ENCODE measurements around the gene RSPH1. TPM values are rescaled to one million over a fixed set of nuclear protein-coding genes. Genes with fewer than 3 reads are reported as not detected.

RSPH1 gene
- polyA plus RNA-seq, 3 donors: 0.13 to 1.6 (median 0.34) TPM

DNA sequence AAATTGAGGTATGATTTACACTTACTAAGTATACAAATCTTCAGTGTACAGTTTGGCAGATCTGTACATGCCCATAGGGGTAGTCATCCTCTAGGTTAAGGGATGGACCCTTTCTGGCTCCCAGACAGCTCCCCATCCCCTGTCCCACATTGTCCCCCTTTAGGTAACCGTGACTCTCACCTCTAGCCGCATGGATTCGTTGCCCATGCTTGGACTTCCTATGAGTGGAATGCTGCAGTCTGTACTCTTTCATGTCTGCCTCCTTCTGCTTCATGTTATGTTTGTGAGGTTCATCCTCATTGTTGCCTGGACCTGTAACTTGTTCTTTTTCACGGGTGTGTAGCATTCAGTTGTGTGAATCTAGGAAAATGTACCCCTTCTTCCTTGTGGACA lies 37.9 kb upstream of the RSPH1 start:
- 85 to 94% (median 86%) methylated on average over 4 of the region's 4 CpGs for WGBS, 3 donors
- no peak overlapping the region for H3K27ac ChIP-seq (ENCODE audit: low read depth, low read length)

DNA sequence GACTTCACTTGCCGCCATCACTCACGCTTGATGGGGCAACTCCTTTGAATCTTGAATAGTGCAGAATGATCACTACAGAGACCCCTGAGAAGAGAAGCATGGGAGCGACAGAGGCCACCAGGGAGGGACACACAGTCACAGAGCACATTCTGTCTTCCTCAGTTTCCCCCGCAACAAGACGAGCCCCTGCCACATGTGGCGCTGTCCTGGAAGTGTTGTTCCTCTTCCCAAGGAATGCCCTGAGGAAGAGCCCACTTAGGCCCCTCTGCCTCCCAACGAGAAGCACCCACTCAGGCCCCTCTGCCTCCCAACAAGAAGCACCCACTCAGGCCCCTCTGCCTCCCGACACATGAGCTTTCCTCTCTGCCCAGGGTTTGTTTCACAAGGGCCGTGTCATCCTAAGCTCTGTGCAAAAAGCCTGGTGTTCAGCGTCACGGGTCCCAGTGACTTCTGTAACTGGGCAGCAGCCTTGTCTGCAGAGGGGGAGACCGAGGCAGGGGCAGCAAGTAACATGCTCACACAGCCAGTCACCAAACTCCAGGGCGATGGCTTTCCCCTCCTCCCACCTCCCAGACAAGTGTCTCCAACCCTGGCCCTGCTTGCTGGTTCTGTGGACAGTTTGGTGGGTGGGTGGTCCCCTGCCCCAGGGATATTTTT lies 37.4 kb upstream of the RSPH1 start:
- 93 to 99% (median 94%) methylated on average over 13 of the region's 13 CpGs for WGBS, 3 donors
- H3K27ac ChIP-seq (ENCODE audit: low read depth, low read length): no peak overlapping the region

DNA sequence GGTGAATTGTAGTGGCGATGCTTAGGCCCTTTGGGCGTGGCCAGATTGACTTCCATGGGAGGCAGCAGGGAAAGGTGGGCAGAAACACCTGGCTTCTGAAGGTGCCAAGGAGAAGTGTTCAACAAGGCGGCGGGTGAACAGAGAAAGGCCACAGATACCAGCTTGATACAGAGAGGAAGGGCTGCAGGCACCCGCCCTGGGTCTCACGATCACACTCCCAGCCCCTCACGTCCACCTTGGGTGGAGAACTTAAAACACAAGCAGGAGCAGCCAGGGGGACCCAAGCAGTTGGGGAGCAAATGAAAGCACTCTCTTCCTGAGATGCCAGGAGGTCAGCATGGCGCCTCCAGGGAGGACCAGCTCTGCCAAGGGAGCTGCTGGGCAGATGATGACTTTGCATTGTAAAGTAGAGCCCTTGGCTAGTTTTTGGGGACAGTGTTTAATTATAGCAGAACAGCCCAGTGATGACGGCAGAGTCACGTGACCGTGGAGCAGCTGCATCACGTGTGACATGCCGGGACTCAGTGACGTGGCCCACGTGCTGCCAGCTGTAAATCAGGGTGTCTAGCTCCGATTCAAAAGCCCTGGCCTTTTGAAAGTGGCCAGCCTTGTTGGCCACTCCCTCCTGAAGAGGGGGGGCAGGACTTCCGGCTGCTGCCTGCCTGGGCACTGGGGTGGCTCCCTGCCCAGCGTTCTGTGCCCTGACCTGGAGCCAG lies 36.6 kb upstream of the RSPH1 start:
- WGBS, 3 donors: 67 to 78% (median 73%) methylated on average over 18 of the region's 18 CpGs
- H3K27ac ChIP-seq (ENCODE audit: low read depth, low read length): no peak overlapping the region

DNA sequence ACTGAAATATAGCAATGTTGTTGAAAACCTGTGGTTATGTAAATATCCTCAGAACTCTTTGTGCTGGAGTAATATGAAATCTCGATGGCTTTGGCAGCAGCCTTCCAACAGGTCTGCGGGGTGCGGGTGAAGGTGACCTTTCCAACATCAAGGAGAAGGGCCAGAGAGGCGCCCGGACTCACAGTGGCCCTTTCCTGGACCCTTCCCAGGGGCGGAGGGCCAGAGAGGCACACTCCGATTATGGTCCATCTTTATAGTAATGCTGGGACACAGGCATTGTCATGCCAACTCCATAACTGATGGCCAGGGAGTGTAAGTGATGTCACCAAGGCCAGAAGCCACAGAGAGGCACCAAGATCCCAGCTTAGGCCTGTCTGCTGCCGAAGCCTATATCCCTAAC lies 35.7 kb upstream of the RSPH1 start:
- 84 to 95% (median 92%) methylated on average over 8 of the region's 8 CpGs for WGBS, 3 donors
- H3K27ac ChIP-seq (ENCODE audit: low read depth, low read length): no peak overlapping the region

DNA sequence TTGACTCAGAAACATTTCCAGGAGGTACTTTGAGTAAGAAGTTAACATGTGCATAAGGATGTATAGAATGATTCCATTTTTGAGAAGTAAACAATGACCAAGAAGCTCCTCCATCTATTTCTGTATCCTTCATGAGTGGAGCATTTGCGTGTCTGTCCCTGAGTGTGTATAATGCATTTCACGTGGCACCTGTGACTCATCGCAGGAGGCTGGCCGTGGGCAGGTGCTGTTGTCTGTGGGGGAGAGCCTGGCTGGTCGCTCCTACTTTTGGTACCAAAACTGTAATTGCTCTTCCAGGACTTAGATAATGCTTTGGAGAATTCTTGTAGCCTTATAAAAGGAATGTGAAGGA lies 34.1 kb upstream of the RSPH1 start:
- H3K27ac ChIP-seq (ENCODE audit: low read depth, low read length): no peak overlapping the region
- 83 to 93% (median 86%) methylated on average over 5 of the region's 5 CpGs for WGBS, 3 donors

- H3K27ac ChIP-seq (ENCODE audit: low read depth, low read length): no peak overlapping the region
- WGBS, 3 donors: 46 to 74% (median 51%) methylated on average over 13 of the region's 13 CpGs
Observed at GRCh38 chr21:42527489-42528158, 31.6 kb upstream of the RSPH1 start.

DNA sequence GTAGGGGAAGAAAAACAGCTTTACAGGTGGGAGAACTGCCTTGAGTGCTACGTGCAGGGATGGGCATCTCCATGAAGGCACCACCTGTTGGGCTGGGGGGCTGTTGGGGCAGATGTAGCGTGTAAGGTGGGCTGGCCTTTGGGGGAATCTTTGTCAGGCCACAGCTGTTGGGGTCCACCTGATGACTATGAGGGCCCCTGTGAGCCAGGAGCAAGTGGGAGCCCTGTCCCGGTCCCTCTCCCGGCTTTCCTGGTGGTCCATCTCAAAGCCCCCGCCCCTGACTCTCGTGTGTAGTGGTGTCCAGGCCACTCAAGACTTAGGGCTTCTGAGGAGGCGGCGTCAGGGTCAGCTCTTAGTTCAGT lies 31.1 kb upstream of the RSPH1 start:
- no peak overlapping the region for H3K27ac ChIP-seq (ENCODE audit: low read depth, low read length)
- WGBS, 3 donors: 94 to 95% (median 94%) methylated on average over 8 of the region's 8 CpGs

DNA sequence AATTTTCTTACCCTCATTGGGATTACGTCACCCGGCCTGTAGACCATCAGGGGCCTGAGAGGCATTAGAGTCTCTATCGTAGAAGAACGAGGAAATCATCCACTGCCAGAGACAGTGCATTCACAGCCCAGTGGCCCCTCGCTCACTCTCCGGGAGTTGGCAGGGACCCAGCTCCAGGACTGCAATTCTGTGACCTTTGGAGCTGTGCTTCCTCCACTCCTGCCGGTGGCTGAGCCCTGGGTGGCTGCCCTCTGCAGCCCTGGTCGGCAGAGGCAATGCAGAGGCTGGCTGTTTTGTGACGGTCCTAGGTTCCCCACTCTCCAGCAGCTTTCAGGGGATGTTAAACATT lies 30.3 kb upstream of the RSPH1 start:
- 35 to 56% (median 55%) methylated on average over 9 of the region's 9 CpGs for WGBS, 3 donors
- H3K27ac ChIP-seq (ENCODE audit: low read depth, low read length): no peak overlapping the region

DNA sequence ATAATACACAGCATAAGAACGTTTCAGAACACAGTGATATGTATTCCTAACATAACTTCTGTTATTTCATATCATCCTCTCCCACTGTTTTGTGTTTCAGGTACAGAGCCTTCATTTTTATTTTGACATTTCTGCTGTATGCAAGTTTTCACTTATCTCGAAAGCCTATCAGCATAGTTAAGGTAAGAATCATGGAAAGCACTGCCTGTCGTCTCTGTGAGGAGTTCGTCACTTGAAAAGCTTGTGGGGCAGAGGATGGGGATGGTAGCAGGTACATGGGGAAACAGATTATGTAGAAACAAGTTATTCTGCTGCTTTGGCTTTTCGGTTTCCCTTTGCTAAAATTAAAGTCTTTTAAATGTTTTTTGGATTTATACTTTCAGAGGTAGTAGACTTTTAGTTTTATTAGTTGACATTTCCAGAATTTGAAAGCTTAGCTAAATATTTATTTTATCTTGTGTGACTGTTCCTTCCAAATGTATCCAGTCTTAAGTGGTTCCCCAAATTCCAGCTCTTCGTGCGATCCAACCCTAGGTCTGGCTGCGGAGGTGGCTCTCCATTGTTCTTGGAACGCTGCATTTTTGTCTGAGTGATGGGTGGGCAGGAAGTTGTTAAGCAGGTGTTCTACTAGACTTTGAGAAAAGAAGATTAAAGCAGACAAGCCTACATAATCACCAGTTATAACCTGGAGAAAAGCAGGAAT lies 29.8 kb upstream of the RSPH1 start:
- no peak overlapping the region for H3K27ac ChIP-seq (ENCODE audit: low read depth, low read length)
- 70 to 80% (median 74%) methylated on average over 9 of the region's 9 CpGs for WGBS, 3 donors

DNA sequence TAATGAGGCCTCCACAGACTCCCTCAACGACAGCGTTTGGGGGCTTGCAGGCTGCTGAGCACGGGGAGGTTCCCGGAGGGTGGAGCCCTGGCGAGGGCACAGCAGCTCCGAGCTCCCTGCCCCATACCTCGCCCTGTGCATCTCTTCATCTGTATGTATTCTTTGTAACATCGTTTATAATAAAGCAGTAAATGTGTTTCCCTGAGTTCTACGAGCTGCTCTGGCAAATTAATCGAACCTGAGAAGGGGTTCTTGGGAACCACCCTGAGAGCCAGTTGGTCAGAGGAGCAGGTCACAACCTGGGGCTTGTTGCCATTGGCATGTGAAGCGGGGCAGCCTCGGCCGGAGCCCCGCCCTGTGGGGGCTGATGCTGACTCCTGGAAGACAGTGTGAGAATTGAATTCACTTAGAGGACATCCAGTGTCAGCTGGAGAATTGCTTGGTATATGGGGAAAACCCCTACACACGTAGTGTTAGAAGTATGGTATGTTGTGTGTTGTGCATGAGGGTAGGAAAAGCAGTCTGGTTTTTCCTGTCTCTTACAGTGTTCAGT lies 29.1 kb upstream of the RSPH1 start:
- H3K27ac ChIP-seq (ENCODE audit: low read depth, low read length): no peak overlapping the region
- 35 to 57% (median 38%) methylated on average over 15 of the region's 15 CpGs for WGBS, 3 donors

DNA sequence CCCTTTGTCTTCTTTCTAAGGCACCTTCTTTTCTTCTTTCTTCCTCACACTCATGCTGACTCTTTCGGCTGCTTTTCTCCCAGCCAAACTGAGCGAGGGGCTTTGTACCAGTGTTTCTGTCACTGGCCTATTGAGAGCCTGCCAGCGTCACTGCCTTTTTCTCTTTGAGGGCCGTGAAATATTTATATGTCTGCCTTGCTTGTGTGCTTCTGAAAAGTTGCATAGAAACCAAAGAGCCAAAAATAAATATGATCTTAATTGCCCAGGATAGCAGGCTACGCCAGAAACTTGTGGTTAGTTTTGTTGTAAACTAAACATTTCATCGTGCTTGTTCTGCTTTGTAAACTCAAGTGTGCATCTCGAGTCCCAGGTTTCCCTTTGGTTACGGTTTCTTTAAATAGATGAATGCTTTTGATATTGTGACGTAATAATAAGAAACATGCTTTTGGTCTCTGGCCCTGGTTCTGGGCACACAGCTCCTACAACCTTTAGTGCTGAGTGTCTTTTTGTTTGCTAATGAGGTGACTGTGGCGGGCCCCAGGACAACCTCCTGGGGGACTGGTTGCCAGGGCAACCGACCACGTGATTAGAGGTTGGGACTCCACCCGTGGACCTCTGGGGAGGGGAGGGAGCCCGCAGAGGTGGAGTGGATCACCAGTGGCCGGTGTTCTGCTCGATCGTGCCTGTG lies 28.5 kb upstream of the RSPH1 start:
- 27 to 53% (median 28%) methylated on average over 17 of the region's 17 CpGs for WGBS, 3 donors
- no peak overlapping the region for H3K27ac ChIP-seq (ENCODE audit: low read depth, low read length)

- WGBS, 3 donors: 83 to 91% (median 90%) methylated on average over 9 of the region's 9 CpGs
Observed at GRCh38 chr21:42523941-42524340, 27.9 kb upstream of the RSPH1 start.

DNA sequence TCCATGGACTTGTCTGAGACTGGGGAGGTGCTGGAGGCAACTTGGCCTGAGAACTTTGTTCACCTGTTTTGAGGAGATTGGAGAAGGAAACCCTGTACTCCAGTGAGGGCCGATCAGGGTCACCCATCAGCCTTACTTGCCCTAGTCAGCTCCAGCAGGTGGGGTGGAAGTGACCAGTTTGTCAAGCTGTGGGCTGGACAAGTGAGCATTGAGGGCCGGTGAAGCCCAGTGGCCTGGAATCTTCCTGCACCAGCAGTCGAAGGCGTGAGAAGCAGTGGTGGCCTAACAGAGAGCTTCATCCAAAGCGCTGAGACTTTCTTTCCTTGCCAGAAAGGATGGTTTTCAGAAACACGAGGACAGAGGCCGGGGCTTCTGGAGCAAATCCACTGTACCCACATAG lies 27.2 kb upstream of the RSPH1 start:
- WGBS, 3 donors: 95 to 97% (median 95%) methylated on average over 7 of the region's 7 CpGs
- no peak overlapping the region for H3K27ac ChIP-seq (ENCODE audit: low read depth, low read length)

More at GRCh38 chr21:42523941-42524340, 27.9 kb upstream of the RSPH1 start:
- H3K27ac ChIP-seq (ENCODE audit: low read depth, low read length): no peak overlapping the region

DNA sequence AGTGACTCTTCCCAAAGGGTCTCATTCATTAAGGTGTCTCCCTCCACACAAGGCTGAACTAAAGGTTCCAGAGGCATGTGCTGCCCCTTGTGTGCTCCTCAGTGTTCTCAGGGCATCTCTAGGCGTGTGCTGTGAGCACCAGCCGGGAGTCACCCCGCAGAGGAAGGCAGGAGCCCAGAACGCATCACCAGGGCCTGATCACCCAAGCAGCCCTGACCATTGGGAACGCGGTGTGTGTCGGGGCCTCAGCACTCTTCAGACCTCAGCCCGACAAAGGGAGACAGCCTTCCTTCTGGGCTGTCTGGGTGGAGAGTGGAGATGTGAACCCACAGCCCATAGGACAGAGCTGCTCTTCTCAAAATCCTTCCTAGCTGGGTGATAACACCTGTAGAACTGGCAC lies 26.7 kb upstream of the RSPH1 start:
- 96 to 98% (median 97%) methylated on average over 8 of the region's 8 CpGs for WGBS, 3 donors

DNA sequence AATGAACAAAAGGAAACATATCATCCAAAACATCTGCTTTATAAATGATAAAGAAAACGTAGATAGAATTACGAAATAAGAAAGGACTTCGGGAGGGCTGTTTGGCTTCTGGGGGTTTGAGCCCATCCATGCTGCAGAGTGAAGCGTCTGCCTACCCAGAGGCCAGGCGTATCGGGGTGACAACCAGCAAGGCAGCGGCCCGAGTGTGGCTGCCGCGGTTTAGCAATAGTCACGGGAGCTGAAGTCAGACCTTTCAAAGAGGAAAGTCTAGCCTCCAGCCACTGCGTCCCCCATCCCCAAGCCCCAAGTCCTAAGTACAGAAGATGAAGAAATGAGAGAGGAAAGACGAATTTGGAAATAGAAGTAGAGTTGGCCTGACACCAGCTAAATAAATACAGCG lies 26.2 kb upstream of the RSPH1 start:
- 78 to 93% (median 85%) methylated on average over 14 of the region's 14 CpGs for WGBS, 3 donors

More for the DNA sequence above, 26.7 kb upstream of the RSPH1 start:
- H3K27ac ChIP-seq (ENCODE audit: low read depth, low read length): no peak overlapping the region

DNA sequence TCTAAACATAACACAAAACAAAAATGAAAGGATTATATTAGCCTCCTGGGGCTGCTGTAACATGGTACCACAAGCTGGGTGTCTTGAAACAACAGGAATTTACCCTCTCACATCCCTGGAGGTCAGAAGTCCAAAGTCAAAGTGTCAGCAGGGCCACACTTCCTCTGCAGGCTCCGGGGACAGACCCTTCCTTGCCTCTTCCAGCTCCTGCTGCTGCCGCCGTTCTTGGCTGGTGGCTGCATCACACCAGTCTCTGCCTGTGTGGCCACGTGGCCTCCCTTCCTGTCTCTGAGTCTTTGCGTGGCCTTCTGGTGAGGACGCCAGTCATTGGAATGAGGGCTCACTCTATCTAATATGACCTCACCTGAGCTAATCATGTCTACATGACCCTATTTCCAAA lies 25.8 kb upstream of the RSPH1 start:
- H3K27ac ChIP-seq (ENCODE audit: low read depth, low read length): no peak overlapping the region
- WGBS, 3 donors: 71 to 88% (median 74%) methylated on average over 6 of the region's 6 CpGs

More for the DNA sequence above, 26.2 kb upstream of the RSPH1 start:
- no peak overlapping the region for H3K27ac ChIP-seq (ENCODE audit: low read depth, low read length)

DNA sequence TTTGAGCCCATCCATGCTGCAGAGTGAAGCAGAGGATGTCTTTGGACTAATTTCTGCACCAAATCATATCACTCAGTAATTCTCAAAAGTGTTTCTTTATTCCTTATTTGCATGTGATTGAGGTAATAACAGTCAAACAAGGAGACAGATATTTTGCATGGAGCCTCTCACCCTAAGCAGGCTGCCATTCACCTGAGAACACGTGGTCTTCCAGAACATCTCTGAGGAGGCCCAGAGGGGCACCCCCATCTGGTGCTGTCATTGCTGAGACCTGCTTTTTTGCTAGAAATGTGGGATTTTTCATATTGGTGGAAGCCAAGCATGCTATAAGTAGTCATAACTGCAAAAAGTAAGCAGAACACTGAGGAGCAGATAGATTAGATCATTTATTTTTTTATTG lies 25.4 kb upstream of the RSPH1 start:
- WGBS, 3 donors: 80 to 89% (median 86%) methylated on average over 1 of the region's 1 CpG
- H3K27ac ChIP-seq (ENCODE audit: low read depth, low read length): no peak overlapping the region

DNA sequence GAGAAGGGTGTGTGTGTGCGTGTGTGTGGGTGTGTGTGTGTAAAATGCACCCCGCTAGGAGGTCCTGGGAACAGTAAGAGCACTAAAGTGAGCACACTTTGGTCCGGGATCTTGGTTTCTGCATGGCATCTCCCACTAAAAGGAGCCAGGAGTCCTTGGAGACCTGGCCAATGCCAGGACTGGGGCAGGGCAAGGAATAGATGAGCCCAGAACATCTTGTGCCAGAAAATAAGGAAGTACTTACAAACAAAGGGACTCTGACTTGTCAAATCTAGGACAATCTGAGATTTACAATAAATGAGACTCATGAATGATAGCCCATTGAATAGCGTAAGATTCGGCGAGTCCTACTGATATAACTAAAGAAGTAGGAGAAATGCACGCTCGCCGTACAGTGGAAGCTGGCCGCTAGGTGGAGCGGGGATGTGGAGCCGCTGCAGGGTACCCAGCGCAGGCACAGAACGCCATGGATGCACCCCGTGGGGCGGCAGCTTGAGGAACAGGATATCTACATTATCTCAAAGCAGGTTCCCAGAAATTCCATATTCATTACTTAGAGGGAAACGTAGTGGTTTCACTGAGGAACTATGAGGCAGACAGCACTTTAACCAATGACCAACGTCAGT lies 24.7 kb upstream of the RSPH1 start:
- no peak overlapping the region for H3K27ac ChIP-seq (ENCODE audit: low read depth, low read length)
- whole genome bisulfite sequencing, 3 donors: 88 to 91% (median 89%) methylated on average over 18 of the region's 18 CpGs
